HEK293 (cell line): ENCODE measurements around the gene CHRNA1.

Experiments used
- CTCF ChIP-seq: fragments of 450-650 bp; formaldehyde crosslinking; IDR thresholded peaks from 2 replicates; pipeline ENCODE4 v1.5.1; 2016; ENCODE audit warnings: missing biosample characterization, missing genetic modification characterization
- SCRT2 ChIP-seq: fragments of 450-650 bp; formaldehyde crosslinking; IDR thresholded peaks from 2 replicates; pipeline ENCODE4 v1.5.1; 2016; ENCODE audit warnings: missing biosample characterization, missing genetic modification characterization
- ZNF350 ChIP-seq: fragments of 450-650 bp; formaldehyde crosslinking; IDR thresholded peaks from 2 replicates; pipeline ENCODE4 v1.5.0; 2017; ENCODE audit warnings: missing biosample characterization, mild to moderate bottlenecking, missing genetic modification characterization
- TF ChIP-seq, protein P1 (sequence below): fragments of 450-650 bp; formaldehyde crosslinking; IDR thresholded peaks from 2 replicates; pipeline ENCODE4 v1.5.1; 2017; ENCODE audit warnings: missing biosample characterization, missing genetic modification characterization

DNA sequence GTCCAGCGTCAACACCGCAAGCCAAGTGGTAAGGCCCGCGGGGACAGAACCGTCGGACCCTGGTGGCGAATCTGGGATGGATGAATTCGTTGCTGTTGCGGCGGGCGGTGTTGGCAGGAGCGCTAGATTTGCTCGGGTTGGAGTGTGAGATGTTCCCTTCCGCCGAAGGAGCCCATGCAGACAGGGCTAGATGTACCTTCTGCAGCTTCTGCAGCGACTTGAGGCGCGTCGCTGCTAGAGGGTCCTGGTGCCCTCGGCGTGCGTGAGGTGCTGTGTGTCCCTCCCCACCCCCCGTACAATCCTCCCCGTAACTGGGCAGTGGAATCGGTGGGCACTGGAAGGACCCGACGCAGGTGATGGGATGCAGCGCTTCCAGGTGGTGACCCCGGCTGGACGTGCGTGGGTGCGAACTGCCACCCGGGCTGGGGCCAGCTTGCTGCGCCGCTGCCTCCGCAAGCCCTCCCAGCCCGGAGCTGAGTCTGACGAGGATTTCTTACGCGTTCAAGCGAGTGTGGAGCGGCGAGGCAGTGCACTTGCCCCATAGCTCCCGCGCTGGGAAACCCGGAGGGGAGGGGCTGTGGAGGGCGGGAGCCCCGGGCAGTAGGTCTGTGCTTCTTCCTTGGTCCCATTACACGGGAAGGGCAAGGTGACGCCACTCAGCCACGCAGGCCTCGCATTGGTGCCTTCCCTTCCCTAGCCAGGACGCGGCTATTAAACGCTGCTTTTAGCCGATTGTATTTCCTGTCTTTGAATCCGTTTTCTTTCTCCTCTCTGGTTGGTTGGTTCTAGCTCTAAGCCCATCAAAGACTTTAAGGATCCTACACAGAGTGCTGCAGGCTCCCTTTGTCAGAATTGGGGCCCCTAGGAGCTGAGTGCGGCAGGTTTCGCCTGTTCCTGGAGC lies 34.2 kb downstream of the CHRNA1 start:
- TF ChIP-seq SCRT2 (tag by site-specific recombination) (no peak), CTCF (tag by site-specific recombination) (no peak), ZNF350 (tag by site-specific recombination) (no peak)
- TF ChIP-seq, protein P1, sequence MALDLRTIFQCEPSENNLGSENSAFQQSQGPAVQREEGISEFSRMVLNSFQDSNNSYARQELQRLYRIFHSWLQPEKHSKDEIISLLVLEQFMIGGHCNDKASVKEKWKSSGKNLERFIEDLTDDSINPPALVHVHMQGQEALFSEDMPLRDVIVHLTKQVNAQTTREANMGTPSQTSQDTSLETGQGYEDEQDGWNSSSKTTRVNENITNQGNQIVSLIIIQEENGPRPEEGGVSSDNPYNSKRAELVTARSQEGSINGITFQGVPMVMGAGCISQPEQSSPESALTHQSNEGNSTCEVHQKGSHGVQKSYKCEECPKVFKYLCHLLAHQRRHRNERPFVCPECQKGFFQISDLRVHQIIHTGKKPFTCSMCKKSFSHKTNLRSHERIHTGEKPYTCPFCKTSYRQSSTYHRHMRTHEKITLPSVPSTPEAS (tag by site-specific recombination) = no peak
